IPS-18a (cell line): ENCODE results near the gene XXYLT1.

ENCODE experiments used
- H3K27ac ChIP-seq: one replicate; pipeline ENCODE4 v1.5.1; 2013; ENCODE audit warnings: low read length
- H3K27me3 ChIP-seq: one replicate; pipeline ENCODE4 v1.6.1; 2013; ENCODE audit warnings: mild to moderate bottlenecking, low read length; ENCODE audit not compliant: control insufficient read depth, insufficient read depth
- H3K36me3 ChIP-seq: one replicate; pipeline ENCODE4 v1.6.1; 2013; ENCODE audit warnings: low read depth, low read length; ENCODE audit not compliant: control insufficient read depth
- H3K4me1 ChIP-seq: one replicate; pipeline ENCODE4 v1.6.1; 2013; ENCODE audit warnings: low read depth, low read length; ENCODE audit not compliant: control insufficient read depth
- H3K4me3 ChIP-seq: one replicate; pipeline ENCODE4 v1.5.1; 2013; ENCODE audit warnings: low read length
- H3K9ac ChIP-seq: one replicate; pipeline ENCODE4 v1.6.1; 2013; ENCODE audit warnings: mild to moderate bottlenecking, low read length, moderate library complexity
- H3K9me3 ChIP-seq: one replicate; pipeline ENCODE4 v1.6.1; 2013; ENCODE audit warnings: low read depth, low read length; ENCODE audit not compliant: control insufficient read depth

Gene XXYLT1

GRCh38 chr3:195263925-195264600 lies 6.9 kb downstream of the XXYLT1 start:
- Histone ChIP-seq H3K4me1 (peaks cover 4% of the 10 kb centered on the region), H3K36me3 (peaks cover 5% of the 10 kb centered on the region), H3K9ac (no peak overlapping the region), H3K9me3 (no peaks in the 10 kb centered on the region), H3K27ac (no peak overlapping the region), H3K27me3 (no peaks in the 10 kb centered on the region), H3K4me3 (no peak overlapping the region)

- H3K36me3 ChIP-seq: peaks cover 5% of the 10 kb centered on the region
- H3K27ac ChIP-seq: no peak overlapping the region
- no peaks in the 10 kb centered on the region for H3K27me3 ChIP-seq
- H3K4me1 ChIP-seq: peaks cover 11% of the 10 kb centered on the region
- no peaks in the 10 kb centered on the region for H3K9me3 ChIP-seq
- no peak overlapping the region for H3K4me3 ChIP-seq
- no peak overlapping the region for H3K9ac ChIP-seq
Observed at GRCh38 chr3:195263193-195263924, 7.6 kb downstream of the XXYLT1 start.

- peaks cover 13% of the 10 kb centered on the region for H3K4me1 ChIP-seq
- H3K9me3 ChIP-seq: no peaks in the 10 kb centered on the region
- no peak overlapping the region for H3K4me3 ChIP-seq
- no peaks in the 10 kb centered on the region for H3K36me3 ChIP-seq
- H3K27me3 ChIP-seq: no peaks in the 10 kb centered on the region
- no peak overlapping the region for H3K27ac ChIP-seq
- no peak overlapping the region for H3K9ac ChIP-seq
Observed at GRCh38 chr3:195261925-195262324, 9.0 kb downstream of the XXYLT1 start.

GRCh38 chr3:195260280-195260905 lies 10.6 kb downstream of the XXYLT1 start:
- Histone ChIP-seq H3K9ac (peak overlapping the region; percentile 11), H3K27ac (no peak overlapping the region), H3K36me3 (no peaks in the 10 kb centered on the region), H3K9me3 (no peaks in the 10 kb centered on the region), H3K27me3 (no peaks in the 10 kb centered on the region), H3K4me1 (peaks cover 13% of the 10 kb centered on the region), H3K4me3 (peak overlapping the region; percentile 75)

GRCh38 chr3:195259475-195260279 lies 11.3 kb downstream of the XXYLT1 start:
- no peak overlapping the region for H3K27ac ChIP-seq
- H3K4me1 ChIP-seq: peaks cover 18% of the 10 kb centered on the region
- H3K36me3 ChIP-seq: no peaks in the 10 kb centered on the region
- no peaks in the 10 kb centered on the region for H3K9me3 ChIP-seq
- H3K4me3 ChIP-seq: peak overlapping the region; percentile 75
- no peaks in the 10 kb centered on the region for H3K27me3 ChIP-seq
- peak overlapping the region; percentile 40 for H3K9ac ChIP-seq

GRCh38 chr3:195259154-195259474 lies 11.8 kb downstream of the XXYLT1 start:
- peak overlapping the region; percentile 40 for H3K9ac ChIP-seq
- peak overlapping the region; percentile 53 for H3K4me3 ChIP-seq
- no peaks in the 10 kb centered on the region for H3K27me3 ChIP-seq
- no peak overlapping the region for H3K27ac ChIP-seq
- H3K36me3 ChIP-seq: no peaks in the 10 kb centered on the region
- no peaks in the 10 kb centered on the region for H3K9me3 ChIP-seq
- peaks cover 23% of the 10 kb centered on the region for H3K4me1 ChIP-seq

GRCh38 chr3:195258449-195259153 lies 12.4 kb downstream of the XXYLT1 start:
- H3K4me1 ChIP-seq: peaks cover 27% of the 10 kb centered on the region
- no peaks in the 10 kb centered on the region for H3K27me3 ChIP-seq
- peak overlapping the region; percentile 40 for H3K9ac ChIP-seq
- H3K36me3 ChIP-seq: no peaks in the 10 kb centered on the region
- no peak overlapping the region for H3K27ac ChIP-seq
- no peaks in the 10 kb centered on the region for H3K9me3 ChIP-seq
- H3K4me3 ChIP-seq: no peak overlapping the region

- H3K9ac ChIP-seq: no peak overlapping the region
- no peaks in the 10 kb centered on the region for H3K36me3 ChIP-seq
- H3K4me3 ChIP-seq: no peak overlapping the region
- H3K4me1 ChIP-seq: peaks cover 27% of the 10 kb centered on the region
- no peak overlapping the region for H3K27ac ChIP-seq
- no peaks in the 10 kb centered on the region for H3K9me3 ChIP-seq
- H3K27me3 ChIP-seq: no peaks in the 10 kb centered on the region
Observed at GRCh38 chr3:195257454-195258448, 13.2 kb downstream of the XXYLT1 start.

- Histone ChIP-seq H3K27me3 (no peaks in the 10 kb centered on the region), H3K9ac (no peak overlapping the region), H3K27ac (no peak overlapping the region), H3K36me3 (no peaks in the 10 kb centered on the region), H3K9me3 (no peaks in the 10 kb centered on the region), H3K4me1 (peaks cover 30% of the 10 kb centered on the region), H3K4me3 (no peak overlapping the region)
Observed at GRCh38 chr3:195256639-195257453, 14.1 kb downstream of the XXYLT1 start.
